D721Med (cell line): Measurements from ENCODE around the gene CAMK2N1.

Experiments used
- DNase-seq: peaks from one replicate; pipeline ENCODE4 v3.0.0; 2011; ENCODE audit warnings: low spot score; ENCODE audit not compliant: insufficient read length
- FAIRE-seq: peaks from 2 replicates; lab custom pipeline; 2011; peaks lifted over from hg19 to GRCh38; lab: Jason Lieb, UNC
- CTCF ChIP-seq: IDR thresholded peaks from 2 replicates; pipeline ENCODE4 v1.5.1; 2012; ENCODE audit warnings: mild to moderate bottlenecking, control low read depth; ENCODE audit not compliant: insufficient read depth; ENCODE audit errors: missing control alignments

CAMK2N1 gene

DNA sequence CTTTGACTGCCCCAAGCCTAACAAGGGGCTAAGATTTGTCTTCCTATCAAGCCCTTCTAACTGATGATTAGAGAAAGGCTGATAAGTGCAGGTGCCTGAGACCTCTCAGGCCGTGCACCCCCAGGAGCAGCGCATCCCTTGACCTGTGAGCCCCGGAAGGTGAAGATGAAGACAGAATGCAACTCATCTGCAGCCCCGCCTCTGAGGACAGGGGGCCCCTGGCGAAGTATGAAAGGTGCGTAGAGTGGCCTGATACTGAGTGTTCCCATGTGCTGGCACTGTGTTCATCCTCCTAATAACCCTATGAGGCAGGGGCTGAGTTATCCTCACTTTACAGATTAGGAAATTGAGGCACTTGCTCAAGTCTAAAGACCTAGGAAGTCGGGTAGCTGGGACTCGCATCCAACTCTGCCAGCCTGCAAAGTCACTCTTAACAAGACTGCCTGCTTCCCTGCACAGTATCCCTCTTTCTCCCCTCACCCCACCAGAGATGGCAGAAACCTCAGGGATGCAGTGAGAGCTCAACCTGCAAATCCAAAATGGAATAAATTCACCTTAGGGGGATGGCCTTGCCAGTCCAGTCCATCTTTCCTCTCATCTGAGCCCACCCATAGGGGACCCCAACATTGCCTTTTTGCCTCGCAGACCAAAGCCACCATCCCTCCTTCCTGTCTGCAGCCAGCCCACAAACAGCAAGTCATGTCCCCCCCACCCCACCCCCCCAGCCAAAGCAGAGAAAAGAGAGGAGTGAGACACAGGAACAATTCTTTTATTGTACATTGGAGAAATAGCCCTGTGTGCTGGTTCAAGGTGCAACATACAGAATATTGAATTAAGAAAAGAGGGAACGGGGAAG is 4.1 kb downstream of the CAMK2N1 start:
- no peak for FAIRE-seq
- DNase-seq = no peak
- TF ChIP-seq CTCF = no peak

GRCh38 chr1:20480951-20481617 is 4.9 kb downstream of the CAMK2N1 start:
- DNase-seq (no peak), FAIRE-seq (no peak)
- no peak for TF ChIP-seq CTCF

DNA sequence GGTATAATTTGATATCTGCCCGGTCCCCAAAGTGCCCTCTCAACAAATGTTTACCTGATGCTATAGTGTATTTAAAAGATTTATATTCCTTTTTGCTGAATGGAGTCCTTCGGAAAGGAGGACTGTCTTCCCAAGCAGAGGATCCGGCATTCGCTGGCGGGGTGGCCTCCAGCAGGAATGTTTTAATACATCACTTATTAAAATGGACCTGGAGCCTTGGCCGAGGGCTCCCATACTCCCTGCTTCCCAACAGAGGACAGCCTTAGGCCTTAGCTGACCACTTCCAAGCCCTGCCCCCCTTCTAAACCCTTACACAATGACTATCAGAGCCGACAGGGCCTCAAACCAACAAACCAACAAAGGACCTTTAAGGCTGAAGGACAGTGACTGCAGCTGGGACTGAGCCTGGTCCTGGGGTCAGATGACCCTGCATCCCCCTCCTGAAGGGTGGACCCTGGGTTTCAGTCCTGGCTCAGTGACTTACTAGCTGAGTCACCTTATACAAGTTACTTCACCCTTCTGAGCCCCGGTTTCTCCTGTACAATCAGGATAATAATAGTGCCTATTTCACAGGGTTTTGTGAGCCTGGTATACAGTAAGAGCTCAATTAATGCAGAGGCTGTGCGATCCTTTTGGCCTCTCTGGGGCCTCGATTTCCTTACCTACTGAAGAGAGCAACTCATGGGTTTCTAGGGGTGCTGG is 5.6 kb downstream of the CAMK2N1 start:
- FAIRE-seq = no peak
- no peak for TF ChIP-seq CTCF
- no peak for DNase-seq

DNA sequence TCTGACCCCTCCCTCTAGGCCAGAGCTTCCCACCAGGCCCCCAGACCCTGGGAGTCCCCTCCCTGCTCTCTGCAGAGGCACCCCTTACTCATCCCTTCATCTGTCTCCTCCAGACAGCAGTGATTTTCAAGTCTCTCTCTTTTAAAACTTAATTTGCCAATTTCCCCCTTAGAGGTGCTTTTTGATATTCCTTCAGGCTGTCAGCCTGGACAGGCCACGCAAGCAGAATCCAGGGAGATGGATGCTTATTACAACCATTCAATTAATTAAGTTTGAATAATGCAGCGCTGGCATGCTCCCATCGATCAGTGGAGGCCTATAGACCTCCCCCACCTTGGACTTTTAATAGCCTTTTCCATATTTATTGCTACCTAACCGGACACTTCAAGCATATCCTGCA is 6.2 kb downstream of the CAMK2N1 start:
- no peak for FAIRE-seq
- TF ChIP-seq CTCF = no peak
- no peak for DNase-seq

DNA sequence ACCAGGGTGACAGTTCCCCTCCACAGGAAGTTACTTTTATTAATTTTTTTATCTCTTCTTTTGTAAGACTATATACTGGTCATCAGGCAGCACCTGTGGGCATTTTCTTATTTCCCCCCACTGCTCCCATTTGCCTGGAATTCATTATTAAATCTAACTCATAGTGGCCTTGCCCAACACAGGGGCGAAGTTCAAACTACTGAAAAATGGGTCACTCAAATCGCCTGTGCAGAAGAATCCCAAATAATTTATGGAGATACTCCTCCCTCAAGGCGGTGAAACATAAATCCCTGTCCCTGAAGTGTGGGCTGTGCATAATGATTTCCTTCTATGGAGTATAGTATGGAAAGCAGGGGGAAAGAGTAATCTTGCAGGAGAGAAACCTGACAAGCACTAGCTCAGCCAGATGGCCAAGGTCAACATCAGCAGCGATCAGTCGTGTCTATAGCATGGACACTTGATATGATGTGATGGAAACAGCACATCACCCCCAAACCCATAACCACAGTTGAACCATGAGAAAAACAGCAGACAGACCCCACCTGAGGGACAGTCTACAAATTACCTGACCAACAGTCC is 7.9 kb downstream of the CAMK2N1 start:
- no peak for FAIRE-seq
- TF ChIP-seq CTCF = no peak
- no peak for DNase-seq

DNA sequence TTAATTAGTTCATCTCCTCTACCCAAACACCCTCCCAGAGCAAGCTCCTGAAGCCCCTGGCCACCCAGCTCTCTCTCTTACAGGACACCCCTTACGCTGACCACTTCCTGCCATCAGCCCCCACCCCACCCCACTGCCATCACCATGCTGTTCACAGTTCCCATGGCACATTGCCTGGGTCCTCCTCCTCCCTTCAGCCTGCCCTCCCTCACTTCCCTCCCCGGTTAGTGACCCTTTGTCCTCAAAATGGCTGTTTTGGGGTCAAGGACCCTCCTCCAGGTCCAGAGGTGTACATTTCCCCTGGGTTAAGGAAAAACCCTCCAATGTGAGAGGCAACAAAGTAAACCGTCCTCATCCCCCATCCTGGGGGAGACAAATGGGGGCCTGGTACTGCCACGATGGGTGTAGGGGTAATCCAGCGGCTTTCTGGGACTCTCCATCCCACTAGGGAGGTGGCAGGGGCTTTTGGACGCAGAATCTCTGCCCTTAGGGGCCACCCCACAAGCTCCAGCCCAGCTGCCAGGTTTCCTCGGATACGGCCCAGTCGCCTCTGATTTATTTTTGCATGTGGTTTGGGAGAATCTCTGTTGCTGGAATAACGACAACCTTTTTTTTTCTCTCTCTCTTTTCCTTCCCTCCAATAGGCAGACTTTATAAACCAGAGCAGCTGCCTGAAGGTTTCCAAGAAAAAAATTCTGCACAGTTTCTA is 8.5 kb downstream of the CAMK2N1 start:
- no peak for TF ChIP-seq CTCF
- FAIRE-seq = no peak
- no peak for DNase-seq
